GM10847 (cell line): ENCODE measurements around the gene FLAD1.

Experiments
- POLR2A ChIP-seq: IDR thresholded peaks from 2 replicates; pipeline ENCODE4 v1.6.1; 2011; ENCODE audit not compliant: insufficient read length; ENCODE audit errors: extremely low read depth

FLAD1 gene

GRCh38 chr1:154982897-154983648, at the start of gene FLAD1:
Gene FLAD1, plus strand, starts transcription at chr1:154983344. Its CDS starts 351 bp downstream, at chr1:154983695.
- no peak for TF ChIP-seq POLR2A

DNA sequence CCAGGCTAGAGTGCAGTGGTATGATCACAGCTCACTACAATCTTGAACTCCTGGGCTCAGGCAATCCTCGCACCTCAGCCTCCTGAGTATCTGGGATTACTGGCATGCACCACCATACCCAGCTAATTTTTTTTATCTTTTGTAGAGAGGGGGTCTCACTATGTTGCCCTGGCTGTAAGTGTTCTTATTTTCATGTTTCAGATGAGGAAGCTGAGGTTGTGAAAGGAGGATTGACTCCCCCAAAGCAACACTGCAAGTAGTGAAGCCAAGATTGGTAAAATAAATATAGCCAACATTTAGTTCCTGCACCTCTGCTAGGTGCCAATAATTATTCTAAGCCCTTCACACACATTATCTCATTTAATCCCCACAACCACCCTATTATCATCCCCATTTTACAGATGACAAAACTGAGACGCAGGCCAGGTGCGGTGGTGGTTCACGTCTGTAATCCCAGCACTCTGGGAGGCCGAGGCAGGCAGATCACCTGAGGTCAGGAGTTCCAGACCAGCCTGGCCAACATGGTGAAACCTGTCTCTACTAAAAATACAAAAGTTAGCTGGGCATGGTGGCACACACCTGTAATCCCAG, 48.7 kb upstream of the FLAD1 start:
- TF ChIP-seq POLR2A = no peak

- TF ChIP-seq POLR2A = no peak
Measured at GRCh38 chr1:154935749-154936554, 47.2 kb upstream of the FLAD1 start.

- peak; percentile 81 for TF ChIP-seq POLR2A
Measured at GRCh38 chr1:154936555-154937084, 46.5 kb upstream of the FLAD1 start, which contains the start of gene PMVK. Gene PMVK, minus strand, starts transcription at chr1:154936719. Its CDS starts 34 bp downstream, at chr1:154936685.

DNA sequence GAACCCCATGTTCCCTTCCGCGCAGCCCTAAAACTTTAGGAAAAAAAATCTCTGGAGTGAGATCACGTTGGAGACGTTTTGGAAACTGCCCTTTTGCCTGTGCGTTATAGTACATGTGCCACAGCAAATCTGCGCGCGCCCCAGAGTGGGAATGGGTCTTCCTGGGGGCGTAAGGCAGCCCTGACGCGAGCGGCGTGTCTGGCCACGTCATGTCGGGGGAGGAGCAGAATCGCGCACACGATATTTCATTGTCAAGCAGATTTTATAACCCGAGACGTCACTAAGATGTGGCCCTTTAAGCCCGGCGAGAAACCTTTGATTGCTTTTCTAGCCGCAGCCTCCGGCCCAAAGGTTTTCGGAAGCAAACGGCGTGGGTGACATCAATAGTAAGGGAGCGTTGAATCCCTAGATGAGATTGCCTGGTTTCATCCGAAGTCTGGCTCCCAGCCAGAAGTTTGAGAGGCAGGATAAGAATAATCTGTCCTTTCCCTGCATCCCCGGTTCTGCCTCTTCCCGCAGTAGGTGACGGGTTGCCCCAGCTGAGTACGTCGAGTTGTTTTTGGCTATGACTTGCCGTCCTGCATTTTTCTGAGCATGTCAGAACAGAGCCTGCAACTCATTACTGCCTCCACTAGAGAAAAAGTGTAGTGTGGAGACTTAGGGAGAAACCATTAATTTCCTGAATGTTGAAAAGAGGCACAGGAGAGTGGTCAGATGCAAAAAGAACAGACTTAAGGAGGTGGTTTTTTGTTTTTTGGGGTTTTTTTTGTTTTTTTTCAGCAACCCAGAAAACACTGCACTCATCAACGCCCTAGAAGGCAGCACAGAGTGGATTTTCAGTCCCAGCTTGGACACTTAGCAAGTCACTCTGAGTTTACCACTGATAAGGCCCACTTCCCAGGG, 45.8 kb upstream of the FLAD1 start:
- no peak for TF ChIP-seq POLR2A

DNA sequence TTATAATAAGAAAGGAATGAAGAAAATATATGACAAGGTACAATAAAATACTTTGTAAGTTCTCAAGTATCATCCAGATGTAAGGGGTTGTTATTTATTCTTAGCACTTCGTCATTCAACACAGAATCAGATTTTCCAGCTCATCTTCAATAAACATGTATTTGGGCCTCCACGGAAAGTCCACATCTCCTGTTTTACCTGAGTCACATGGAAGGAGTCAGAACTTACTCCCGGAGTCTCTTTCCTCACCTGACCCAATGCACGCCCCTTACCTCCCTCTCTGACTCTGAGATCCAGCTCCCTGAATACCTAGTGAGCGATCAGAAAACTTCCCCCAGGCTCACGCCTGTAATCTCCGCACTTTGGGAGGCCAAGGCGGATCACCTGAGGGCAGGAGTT, 45.2 kb upstream of the FLAD1 start:
- TF ChIP-seq POLR2A = no peak

DNA sequence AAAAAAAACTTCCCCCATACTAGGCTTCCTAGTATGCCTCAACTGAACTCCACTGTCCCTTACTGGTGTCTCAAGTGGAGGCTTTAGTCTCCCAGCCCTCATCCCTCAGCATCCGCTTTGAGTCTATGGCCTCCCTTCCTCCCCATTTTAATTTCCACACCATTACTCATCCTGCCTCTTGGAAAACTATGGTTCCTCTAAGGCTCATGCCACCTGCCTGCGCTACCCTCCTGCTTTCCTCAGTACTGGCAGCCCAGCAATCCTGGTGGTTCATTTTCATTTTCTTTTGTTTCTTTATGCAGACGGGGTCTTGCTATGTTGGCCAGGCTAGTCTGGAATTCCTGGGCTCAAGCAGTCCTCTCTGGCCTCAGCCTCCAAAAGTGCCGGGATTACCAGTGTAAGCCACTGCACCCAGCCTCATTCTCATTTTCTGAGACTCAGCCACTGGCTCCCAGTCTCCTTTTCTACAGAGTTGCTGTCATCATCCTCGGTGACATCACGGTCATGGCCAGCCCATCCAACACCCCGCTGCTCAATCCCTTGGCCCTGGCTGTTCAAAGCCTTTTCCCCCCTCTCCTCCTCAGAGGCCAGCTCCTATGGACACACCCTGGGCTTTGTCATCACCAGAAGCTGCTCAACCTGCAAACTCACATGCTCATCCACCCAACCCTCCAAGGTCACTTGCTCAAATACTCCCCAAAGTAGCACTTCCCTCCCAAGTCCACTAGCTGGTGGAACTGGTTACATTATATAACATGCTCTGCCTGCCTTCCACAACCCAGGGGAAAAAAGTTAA, 44.3 kb upstream of the FLAD1 start:
- TF ChIP-seq POLR2A = no peak

DNA sequence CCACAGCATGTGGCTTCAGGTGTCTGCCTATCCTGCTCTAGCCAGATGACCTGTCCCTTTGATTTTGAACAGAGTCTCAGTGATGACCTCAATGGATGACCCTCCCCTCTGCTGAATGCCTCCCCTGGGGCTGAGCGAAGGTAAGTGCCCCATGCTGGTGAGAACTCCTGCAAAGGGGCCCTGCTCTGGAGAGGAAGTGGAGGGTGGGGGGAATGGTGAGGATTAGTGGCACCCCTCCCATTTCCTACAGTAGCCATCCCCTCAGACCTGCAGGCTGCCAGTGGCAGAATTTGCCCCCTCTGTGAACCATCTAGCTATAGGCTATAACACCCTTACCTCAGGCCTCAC, 43.0 kb upstream of the FLAD1 start:
- TF ChIP-seq POLR2A = no peak

DNA sequence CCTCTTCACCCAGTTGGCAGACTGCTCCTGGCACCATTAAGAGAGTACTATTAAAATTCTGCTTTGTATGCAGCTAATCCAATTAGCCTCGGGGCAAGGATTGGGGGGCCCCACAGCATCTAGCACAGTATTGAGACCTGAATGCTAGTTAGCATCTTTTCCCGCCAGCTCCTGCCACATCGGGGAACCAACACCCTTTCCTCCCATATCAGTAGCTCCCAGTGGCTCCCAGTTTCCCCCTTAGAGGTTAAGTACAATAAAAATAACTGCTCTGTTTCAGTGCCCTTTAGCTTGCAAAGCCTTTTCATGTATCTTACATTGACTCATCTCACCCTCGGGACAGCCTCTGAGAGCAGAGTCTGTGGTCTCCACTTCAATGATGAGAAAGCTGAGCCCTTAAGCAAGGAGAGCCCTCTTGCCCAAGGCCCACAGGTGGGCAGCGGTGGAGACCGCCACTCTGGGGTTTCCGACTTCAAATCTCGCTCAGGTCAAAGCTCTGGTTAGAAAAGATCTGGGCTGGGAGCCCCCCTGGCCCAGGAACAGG, 42.4 kb upstream of the FLAD1 start:
- no peak for TF ChIP-seq POLR2A

GRCh38 chr1:154941333-154942013, 41.7 kb upstream of the FLAD1 start:
- no peak for TF ChIP-seq POLR2A

- no peak for TF ChIP-seq POLR2A
Measured at GRCh38 chr1:154943649-154944400, 39.3 kb upstream of the FLAD1 start.

GRCh38 chr1:154944401-154945159, 38.6 kb upstream of the FLAD1 start:
- TF ChIP-seq POLR2A = no peak
